ENCODE results near the gene KCTD11. TPM values are rescaled to one million over a fixed set of nuclear protein-coding genes. Genes with fewer than 3 reads are reported as not detected.

KCTD11 gene
- total RNA-seq = 28.1 and 54.0 TPM in 2 replicates

DNA sequence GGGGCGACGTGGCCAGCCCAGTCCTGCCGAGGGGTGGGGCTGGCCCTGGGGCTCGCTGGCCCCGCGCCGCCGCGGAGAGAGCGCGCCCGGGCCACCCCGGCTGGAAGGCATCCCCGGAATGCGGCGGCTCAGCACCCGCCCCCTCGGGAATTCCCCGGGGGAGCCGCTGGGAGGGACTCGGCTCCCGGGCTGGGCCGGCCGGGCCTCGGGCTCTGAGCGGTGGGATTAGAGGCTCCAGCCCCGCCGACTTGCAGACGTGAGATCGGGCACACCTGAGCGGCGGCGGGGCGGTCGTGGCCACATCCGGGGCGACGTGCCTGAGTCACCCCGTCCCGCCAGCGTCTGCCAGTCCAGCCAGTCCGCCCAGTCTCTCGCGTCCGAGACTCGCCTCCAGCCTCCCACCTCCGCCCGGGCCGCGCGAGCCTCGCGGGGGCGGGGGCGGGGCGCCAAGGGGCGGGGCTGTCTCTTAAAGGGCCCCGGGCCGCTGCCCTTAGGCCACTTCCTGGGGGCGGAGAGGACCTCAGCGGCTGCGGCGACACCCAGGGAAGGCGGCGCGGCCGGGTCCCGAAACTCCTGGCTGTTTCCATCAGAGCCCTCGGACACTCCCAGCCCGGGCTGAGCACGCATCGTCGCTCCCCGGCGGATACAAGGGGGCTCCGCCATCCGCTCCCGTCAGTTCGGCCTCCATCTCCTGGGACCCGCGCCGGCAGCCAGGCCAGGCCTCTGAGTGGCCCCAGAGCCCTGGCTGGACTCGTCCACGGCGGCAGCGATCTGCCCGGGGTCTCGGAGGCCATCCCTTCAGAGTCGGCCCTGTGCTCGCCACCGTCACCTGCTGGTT, at the start of gene KCTD11:
KCTD11 (plus strand) TSS at position 498 of the 838 bp plus-strand sequence.

DNA sequence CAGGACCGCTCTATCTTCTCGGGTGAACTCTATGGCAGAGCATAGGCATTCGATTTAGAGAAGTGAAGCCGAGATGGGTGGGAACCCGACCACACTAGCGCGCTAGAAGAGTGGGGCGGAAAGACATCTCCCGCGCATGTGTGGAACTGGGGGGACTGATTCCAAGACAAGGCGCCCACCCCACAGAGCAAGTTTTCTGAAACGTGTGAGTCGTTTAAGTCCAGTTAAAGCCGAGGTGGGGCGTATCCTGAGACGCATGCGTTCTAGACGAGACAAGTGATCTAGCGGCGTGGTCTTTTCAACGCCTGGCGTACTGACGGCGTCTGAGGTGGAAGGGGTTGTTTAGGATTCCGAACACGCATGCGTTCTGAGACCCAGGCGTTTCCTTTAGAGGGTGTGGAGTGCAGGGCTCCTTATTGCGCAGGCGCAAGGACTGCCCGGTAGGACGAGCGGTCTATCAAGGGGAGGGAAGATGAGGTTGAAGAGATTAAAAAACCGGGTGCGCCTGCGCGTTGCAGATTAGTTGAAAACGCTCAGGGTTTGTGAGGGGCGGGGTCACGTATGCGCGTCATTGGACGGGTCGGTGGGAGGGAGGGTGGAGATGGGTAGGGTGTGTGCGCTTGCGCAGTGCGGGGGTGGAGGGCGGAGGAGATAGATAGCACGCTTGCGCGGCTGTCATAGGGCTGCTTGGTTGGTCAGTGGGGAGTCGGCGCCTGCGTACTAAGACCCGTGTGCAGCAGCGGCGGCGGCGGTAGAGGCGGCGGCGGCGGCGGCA, 44.9 kb upstream of the KCTD11 start, which contains the start of gene EIF5A:
EIF5A (plus strand) TSS at position 718 of the 775 bp plus-strand sequence. CDS start 2,008 bp downstream, outside the sequence.

DNA sequence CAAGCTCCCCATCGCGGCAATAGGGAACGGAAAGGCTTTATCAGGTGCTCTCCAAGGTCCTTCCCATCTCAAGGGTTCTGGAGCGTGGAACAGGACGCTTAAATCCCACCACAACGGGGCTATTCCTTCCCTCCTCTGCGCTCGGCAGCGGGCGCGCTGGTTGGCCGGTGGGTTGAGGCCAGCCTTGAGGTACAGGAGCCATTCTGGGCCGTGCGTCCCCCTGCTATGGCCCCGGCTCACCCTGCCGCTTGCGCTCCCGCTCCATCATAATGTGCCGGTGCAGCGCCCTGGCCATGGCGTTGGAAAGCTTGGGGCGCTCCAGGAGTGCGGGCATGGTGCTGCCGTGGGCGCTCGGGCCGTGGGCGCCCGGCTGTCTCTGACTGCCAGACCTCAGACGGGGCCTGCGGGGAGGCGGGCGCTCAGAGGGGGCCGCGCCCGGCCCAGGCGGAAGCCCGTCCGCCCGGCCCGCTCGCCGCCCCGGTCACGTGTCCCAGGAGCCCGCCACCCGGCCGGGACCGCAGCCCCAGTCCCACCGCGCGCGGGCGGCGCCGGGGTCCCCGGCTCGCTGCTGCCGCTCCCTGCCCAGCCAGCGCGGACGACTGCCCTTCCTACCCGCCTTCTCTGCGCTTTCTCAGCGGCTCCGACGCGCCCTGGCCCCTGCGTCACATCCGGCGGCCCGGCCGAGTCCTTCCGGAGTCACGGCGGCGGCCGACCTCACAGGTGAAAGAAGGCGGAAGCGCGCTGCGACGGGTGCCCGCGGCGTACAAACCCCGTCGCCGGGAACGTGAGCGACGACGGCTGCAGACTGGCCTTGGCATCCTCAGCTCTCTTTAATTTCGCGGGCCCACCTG, 37.0 kb upstream of the KCTD11 start, which contains the start of gene GPS2:
GPS2 (minus strand) TSS at position 642 of the 851 bp plus-strand sequence; CDS start at position 334, 308 bp downstream.

DNA sequence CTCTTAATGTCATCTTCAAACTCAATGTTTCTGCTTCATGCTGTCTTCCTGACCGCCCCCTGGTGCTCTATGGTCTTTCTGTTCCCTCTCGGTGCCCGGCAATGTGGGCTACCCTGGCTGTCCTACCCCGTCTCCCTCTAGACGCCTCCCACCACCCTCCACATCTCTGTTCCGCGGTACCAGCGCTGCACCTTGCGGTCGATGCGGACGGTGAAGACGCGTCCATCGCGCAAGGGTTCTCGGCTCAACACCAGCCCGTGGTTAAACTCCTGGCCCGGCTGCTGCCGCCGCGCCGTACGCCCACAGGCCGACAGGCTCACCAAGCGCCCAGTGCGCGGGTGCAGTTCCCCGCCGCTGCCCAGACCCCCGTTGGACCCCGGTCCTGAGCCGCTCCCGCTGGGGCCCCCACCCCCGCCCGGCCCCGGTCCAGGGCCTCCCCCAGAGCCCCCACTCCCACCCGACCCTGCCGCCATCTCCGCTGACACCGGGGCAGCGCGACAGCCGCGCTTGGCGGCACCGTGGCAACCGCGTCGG, 23.1 kb upstream of the KCTD11 start, which contains the start of gene NEURL4:
NEURL4 (minus strand) TSS at position 496 of the 534 bp plus-strand sequence; CDS start at position 473, 23 bp downstream.

DNA sequence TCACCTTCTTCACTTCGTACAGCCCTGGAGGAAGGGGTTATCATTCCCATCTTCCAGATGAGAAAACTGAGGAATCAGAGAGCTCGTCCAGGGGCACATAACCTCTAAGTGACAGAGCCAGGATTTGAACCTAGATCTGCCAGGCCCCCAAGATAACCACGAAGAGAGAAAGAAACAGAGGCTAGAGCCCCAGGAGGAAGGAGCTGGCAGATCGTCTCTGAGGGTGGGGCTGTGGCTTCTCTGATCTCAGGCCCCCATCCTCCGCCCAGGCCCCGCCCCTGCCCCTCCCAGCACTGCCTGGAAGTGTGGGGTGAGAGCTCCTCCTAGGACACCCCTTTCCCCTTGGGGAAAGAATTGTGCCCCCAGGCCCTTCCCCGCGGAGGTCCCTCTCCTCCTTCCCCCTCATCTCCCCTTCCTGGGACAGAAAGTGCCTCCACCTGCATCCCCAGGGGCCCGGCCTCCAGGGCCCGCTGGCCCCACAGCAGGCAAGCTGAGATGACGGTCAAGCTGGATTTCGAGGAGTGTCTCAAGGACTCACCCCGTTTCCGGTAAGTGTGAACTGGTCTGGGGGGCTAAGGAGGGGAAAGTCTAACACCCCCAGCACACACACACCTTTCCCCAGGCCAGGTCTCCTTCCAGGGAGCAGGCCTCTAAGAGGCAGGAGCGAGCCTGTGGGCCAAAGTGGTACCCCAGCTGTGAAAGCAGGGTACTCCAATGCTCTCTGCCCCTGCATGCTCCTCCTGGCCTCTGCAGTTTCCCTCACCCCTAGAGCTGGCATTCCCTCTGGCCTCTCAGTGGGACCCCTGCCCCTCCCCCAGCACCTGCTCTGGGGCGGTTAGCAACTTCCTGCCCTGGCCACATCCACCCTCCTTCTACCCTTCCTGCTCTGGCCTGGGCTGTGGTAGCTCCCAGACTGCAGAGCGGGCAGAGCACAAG, 15.5 kb upstream of the KCTD11 start, which contains the start of gene ACAP1:
ACAP1 (plus strand) TSS at position 290 of the 936 bp plus-strand sequence; CDS start at position 496, 206 bp downstream.

DNA sequence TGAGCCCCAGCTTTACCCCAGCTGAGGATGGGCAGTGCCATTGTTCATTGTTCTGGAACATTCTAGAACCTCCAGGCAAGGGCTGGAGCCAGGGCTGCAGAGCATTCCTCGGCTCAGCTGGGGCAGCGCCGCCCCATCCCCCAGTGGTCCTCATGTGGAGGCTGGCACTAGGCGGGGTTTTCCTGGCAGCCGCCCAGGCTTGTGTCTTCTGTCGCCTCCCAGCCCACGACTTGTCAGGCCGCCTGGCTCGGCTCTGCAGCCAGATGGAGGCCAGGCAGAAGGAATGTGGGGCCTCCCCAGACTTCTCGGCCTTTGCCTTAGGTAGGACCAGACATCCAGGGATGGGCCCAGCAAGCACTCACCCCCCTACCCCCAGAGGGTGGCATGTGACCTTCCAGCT, 3.1 kb downstream of the KCTD11 start, which contains the start of gene TMEM95:
TMEM95 (plus strand) TSS at position 104 of the 400 bp plus-strand sequence; CDS start at position 153, 49 bp downstream.

DNA sequence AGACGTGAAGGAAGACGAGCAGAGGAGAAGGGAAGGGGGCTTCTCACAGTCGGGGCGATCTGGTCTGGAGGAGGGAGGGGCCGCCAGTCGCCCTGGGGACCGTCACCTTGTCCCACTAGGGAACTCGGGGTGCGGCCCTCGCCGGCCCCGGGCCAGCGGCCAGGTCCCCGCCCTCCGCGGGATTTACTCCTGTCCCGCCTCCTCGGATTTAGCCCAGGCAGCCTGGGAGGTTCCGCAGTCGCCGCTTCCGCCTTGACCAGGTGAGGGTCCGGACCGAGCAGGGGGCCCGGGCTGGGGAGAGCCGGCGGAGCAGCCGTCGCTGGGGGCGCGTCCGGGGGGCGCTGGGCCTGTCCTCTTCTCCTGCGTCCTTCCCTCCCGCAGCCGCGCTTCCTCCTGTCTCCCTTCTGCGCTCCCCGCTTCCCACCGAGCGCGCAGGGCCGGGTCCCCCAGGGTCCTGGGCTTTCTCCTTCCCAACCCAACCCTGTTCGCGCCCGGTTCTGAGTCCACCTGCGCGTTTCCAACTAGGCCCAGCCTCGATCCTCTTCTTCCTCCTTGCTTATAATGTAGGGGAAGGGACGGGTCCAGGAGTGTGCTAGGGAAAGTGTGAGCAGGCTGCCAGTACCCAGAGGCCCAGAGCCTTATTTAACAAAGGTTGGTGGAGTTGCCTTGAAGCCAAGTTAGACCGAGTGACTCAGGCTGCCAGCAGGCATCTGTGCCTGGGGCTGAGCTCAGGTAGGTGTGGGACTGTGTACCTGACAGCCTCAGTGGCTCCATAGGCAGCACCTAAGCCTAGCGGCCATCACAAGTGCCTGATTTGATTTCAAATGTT, 29.1 kb downstream of the KCTD11 start, which contains the start of gene TNK1:
TNK1 (plus strand) TSS at position 235 of the 829 bp plus-strand sequence. CDS start 1,838 bp downstream, outside the sequence.

DNA sequence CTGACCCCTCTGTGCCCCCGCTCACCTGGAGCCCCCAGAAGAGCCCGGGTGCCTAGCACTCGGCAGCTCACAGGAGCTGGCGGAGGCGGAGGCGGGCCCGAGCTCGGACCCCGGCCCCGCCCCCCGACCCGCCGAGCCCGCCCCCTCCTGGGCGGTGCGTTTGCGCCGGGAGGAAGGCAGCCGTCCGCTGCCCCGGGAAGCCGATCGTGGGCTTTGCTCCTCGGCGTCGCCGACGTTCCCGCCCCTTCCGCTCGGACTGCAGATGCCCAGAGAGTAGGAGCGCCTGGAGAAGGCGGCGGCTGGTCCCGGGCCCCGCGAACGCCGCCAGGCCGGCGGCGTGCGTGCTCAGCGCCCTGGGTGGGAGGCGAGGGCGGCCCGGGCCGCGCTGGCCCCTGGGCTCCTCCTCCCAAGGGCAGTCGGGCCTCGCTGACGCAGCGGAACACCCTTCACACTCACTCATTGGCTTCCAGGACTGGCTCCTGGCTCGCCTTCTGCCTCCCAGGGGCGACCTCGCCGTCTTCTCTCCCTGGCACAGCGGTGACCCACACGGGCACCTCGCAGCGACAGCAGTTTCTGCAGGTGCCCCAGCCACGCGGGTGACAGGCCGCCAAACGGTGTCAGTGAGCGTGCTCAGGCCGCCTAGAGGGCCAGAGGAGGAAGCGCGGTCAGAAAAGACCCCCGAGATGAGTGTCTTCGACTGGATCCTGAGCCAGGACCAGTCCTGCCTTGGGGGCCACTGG, 42.7 kb downstream of the KCTD11 start, which contains the start of gene PLSCR3:
PLSCR3 (minus strand) TSS at position 74 of the 740 bp plus-strand sequence. CDS start 415 bp downstream, outside the sequence.

DNA sequence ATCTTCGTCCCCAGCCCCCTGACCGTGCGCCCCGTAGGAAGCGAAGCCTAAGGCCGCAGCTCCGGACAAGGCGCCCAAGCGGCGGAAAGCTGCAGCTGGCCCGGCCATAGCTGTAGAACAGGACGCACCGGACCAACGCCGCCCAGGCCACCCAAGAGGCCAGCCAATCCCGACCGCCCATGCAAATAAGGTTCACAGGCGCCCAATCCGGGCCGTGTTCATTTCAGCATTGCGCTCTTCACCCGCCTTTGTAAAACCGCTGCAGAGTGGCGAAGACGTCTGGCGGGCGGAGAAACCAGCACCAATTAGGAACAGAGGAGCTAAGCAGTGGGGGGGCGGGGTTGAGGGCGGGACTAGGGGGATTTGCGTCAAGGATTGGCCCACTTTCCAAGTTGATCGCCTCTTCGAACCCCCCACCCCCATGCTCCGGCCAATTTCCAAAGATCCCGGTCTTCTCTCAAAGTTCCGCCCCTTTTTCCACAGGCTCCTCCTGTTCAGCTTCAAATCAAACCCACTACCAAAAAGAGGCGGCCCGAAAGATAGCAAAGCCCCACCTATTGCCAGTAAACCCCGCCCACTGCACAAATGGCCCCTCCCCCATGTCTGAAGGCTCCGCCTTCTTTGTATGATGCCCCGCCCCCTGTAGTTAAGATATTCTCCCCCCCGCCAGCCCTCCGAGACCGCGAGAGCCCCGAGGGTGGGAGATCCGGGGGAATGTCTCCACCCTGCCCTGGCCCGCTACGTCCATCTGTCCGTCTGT, 52.2 kb downstream of the KCTD11 start, which contains the start of gene TMEM256:
TMEM256 (minus strand) TSS at position 121 of the 760 bp plus-strand sequence; CDS start at position 108, 13 bp downstream.

Other genes starting within 250 kb of the KCTD11 start
- not detected in 2 replicates for gene ASGR2, start 237.3 kb upstream of the KCTD11 start, total RNA-seq
- gene ASGR1, start 172.8 kb upstream of the KCTD11 start, total RNA-seq = 0.64 TPM in 1 of 2 replicates, not detected in the other
- 1.9 and 6.0 TPM in 2 replicates for gene DLG4, start 132.3 kb upstream of the KCTD11 start, total RNA-seq
- 252 and 304 TPM in 2 replicates for gene ACADVL, start 132.2 kb upstream of the KCTD11 start, total RNA-seq
- 45.5 and 66.3 TPM in 2 replicates for gene DVL2, start 117.6 kb upstream of the KCTD11 start, total RNA-seq
- gene PHF23, start 112.7 kb upstream of the KCTD11 start, total RNA-seq = 24.9 and 36.4 TPM in 2 replicates
- gene GABARAP, start 109.7 kb upstream of the KCTD11 start, total RNA-seq = 109 and 134 TPM in 2 replicates
- gene CTDNEP1, start 100.4 kb upstream of the KCTD11 start, total RNA-seq = 20.5 and 25.4 TPM in 2 replicates
- gene ELP5, start 99.9 kb upstream of the KCTD11 start, total RNA-seq = 14.5 TPM in 2 replicates
- gene CLDN7, start 89.7 kb upstream of the KCTD11 start, total RNA-seq = 223 and 297 TPM in 2 replicates
- 0.24 TPM in 1 of 2 replicates, not detected in the other for gene SLC2A4, start 70.4 kb upstream of the KCTD11 start, total RNA-seq
- gene YBX2, start 57.5 kb upstream of the KCTD11 start, total RNA-seq = 0.43 and 0.96 TPM in 2 replicates
- gene EIF5A, start 44.5 kb upstream of the KCTD11 start, total RNA-seq = 273 and 472 TPM in 2 replicates
- gene GPS2, start 36.8 kb upstream of the KCTD11 start, total RNA-seq = 32.2 and 33.7 TPM in 2 replicates
- gene NEURL4, start 22.8 kb upstream of the KCTD11 start, total RNA-seq = 14.5 and 17.6 TPM in 2 replicates
- gene ACAP1, start 15.6 kb upstream of the KCTD11 start, total RNA-seq = 0.21 and 1.9 TPM in 2 replicates
- not detected in 2 replicates for gene TMEM95, start 3.0 kb downstream of the KCTD11 start, total RNA-seq
- 9.9 and 11.9 TPM in 2 replicates for gene TNK1, start 28.9 kb downstream of the KCTD11 start, total RNA-seq
- gene PLSCR3, start 42.4 kb downstream of the KCTD11 start, total RNA-seq = 15.8 and 35.2 TPM in 2 replicates
- gene TMEM256, start 51.9 kb downstream of the KCTD11 start, total RNA-seq = 125 and 144 TPM in 2 replicates
- gene NLGN2, start 55.7 kb downstream of the KCTD11 start, total RNA-seq = 1.9 TPM in 2 replicates
- not detected in 2 replicates for gene SPEM1, start 68.2 kb downstream of the KCTD11 start, total RNA-seq
- gene SPEM2, start 73.5 kb downstream of the KCTD11 start, total RNA-seq = not detected in 2 replicates
- gene SPEM3, start 76.7 kb downstream of the KCTD11 start, total RNA-seq = not detected in 2 replicates
- 13.4 and 28.7 TPM in 2 replicates for gene TMEM102, start 83.3 kb downstream of the KCTD11 start, total RNA-seq
- gene FGF11, start 87.3 kb downstream of the KCTD11 start, total RNA-seq = 23.7 and 32.8 TPM in 2 replicates
- gene CHRNB1, start 92.9 kb downstream of the KCTD11 start, total RNA-seq = 6.2 and 8.7 TPM in 2 replicates
- 16.4 and 22.4 TPM in 2 replicates for gene ZBTB4, start 127.5 kb downstream of the KCTD11 start, total RNA-seq
- not detected in 2 replicates for gene SLC35G6, start 129.3 kb downstream of the KCTD11 start, total RNA-seq
- 40.7 and 46.7 TPM in 2 replicates for gene POLR2A, start 132.2 kb downstream of the KCTD11 start, total RNA-seq
- gene TNFSF12, start 196.9 kb downstream of the KCTD11 start, total RNA-seq = 2.2 and 4.0 TPM in 2 replicates
- 5.3 and 8.2 TPM in 2 replicates for gene TNFSF13, start 206.6 kb downstream of the KCTD11 start, total RNA-seq
- gene SENP3, start 209.8 kb downstream of the KCTD11 start, total RNA-seq = 102 and 137 TPM in 2 replicates
- 12.8 and 21.3 TPM in 2 replicates for gene CD68, start 227.5 kb downstream of the KCTD11 start, total RNA-seq
- 92.1 and 93.3 TPM in 2 replicates for gene MPDU1, start 231.7 kb downstream of the KCTD11 start, total RNA-seq
- gene SOX15, start 237.9 kb downstream of the KCTD11 start, total RNA-seq = 30.6 and 59.9 TPM in 2 replicates

Data from tracheal epithelial cell (primary cell).